ENCODE measurements around the gene HSD17B1.

DNA sequence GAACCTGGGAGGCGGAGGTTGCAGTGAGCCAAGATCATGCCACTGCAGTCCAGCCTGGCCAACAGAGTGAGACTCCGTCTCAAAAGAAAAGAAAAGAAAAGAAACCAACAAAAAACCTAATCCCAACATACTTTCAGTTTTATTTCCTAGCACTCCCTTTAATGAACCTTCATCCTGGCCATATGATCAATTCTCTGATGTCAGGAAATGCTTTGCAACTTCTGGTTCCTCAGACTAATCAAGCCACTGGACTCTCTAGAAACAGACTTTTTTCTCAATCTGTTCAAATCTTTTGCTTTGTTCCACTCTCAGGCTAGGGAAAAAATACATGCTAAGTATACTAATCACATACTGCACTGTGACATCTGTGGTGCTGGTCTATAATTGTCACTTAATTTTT lies 38.2 kb downstream of the HSD17B1 start:
- TF ChIP-seq, protein P1, sequence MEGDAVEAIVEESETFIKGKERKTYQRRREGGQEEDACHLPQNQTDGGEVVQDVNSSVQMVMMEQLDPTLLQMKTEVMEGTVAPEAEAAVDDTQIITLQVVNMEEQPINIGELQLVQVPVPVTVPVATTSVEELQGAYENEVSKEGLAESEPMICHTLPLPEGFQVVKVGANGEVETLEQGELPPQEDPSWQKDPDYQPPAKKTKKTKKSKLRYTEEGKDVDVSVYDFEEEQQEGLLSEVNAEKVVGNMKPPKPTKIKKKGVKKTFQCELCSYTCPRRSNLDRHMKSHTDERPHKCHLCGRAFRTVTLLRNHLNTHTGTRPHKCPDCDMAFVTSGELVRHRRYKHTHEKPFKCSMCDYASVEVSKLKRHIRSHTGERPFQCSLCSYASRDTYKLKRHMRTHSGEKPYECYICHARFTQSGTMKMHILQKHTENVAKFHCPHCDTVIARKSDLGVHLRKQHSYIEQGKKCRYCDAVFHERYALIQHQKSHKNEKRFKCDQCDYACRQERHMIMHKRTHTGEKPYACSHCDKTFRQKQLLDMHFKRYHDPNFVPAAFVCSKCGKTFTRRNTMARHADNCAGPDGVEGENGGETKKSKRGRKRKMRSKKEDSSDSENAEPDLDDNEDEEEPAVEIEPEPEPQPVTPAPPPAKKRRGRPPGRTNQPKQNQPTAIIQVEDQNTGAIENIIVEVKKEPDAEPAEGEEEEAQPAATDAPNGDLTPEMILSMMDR (conservative IDR thresholded peaks at IDR 0.05; ENCODE audit: low read depth, low read length), result no peak
- no peak for TF ChIP-seq EZH2 (IDR thresholded peaks at IDR 0.05; ENCODE audit: borderline replicate concordance, low read depth, low read length, poor library complexity, severe bottlenecking)
